Neural cell (in vitro differentiated cells): Measurements from ENCODE around the gene CCDC47.

Experiments used
- EP300 ChIP-seq: fragments of 450-650 bp; conservative IDR thresholded peaks from 2 replicates; pipeline ENCODE4 v1.6.1; 2014; ENCODE audit warnings: antibody characterized with exemption, mild to moderate bottlenecking, moderate library complexity; ENCODE audit not compliant: poor library complexity, severe bottlenecking
- TF ChIP-seq, protein P1 (sequence below): fragments of 450-650 bp; IDR thresholded peaks from 2 replicates; pipeline ENCODE4 v1.5.1; 2014; ENCODE audit warnings: antibody characterized with exemption, mild to moderate bottlenecking, moderate library complexity; ENCODE audit not compliant: poor library complexity, severe bottlenecking

DNA sequence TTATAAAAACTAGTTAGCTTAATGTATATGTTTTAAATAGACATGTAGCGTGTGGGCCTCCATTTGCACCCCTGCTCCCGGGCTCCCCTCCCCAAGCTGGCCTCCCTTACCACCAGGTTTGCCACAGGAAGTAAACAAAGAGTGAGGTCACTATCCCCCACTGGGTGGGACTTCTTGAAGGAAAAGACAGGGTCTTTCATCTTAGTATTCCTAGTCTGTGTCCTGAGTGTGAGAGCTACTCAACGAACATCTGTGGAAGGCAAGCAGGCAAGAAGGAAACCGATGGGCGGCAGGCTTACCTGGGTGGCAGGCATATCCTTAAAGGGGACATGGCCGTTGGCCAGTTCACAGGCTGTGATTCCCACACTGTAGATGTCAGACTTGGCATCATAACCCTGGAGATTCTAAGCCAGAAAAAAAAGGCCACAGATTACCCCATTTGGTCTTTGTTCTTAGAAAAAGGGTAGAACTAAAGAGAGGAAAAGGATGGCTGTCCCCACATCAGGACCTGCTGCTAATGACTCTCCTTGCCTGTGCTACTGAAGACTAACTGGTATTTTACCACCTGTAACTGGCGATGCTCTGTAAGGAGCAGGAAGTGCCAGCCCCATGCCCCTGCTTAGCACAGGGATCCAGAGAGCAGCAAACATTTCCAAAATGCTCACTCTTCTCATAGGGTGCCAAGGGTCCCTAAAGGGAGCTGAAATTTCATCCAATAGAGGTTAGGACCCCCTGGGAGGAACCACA is 66.9 kb downstream of the CCDC47 start:
- TF ChIP-seq, protein P1, sequence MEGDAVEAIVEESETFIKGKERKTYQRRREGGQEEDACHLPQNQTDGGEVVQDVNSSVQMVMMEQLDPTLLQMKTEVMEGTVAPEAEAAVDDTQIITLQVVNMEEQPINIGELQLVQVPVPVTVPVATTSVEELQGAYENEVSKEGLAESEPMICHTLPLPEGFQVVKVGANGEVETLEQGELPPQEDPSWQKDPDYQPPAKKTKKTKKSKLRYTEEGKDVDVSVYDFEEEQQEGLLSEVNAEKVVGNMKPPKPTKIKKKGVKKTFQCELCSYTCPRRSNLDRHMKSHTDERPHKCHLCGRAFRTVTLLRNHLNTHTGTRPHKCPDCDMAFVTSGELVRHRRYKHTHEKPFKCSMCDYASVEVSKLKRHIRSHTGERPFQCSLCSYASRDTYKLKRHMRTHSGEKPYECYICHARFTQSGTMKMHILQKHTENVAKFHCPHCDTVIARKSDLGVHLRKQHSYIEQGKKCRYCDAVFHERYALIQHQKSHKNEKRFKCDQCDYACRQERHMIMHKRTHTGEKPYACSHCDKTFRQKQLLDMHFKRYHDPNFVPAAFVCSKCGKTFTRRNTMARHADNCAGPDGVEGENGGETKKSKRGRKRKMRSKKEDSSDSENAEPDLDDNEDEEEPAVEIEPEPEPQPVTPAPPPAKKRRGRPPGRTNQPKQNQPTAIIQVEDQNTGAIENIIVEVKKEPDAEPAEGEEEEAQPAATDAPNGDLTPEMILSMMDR, result no peak
- no peak for TF ChIP-seq EP300
